ENCODE results near the gene COPZ2. TPM values are rescaled to one million over a fixed set of nuclear protein-coding genes. Genes with fewer than 3 reads are reported as not detected.

The COPZ2 gene
- total RNA-seq, 1 donor, result 121 TPM

DNA sequence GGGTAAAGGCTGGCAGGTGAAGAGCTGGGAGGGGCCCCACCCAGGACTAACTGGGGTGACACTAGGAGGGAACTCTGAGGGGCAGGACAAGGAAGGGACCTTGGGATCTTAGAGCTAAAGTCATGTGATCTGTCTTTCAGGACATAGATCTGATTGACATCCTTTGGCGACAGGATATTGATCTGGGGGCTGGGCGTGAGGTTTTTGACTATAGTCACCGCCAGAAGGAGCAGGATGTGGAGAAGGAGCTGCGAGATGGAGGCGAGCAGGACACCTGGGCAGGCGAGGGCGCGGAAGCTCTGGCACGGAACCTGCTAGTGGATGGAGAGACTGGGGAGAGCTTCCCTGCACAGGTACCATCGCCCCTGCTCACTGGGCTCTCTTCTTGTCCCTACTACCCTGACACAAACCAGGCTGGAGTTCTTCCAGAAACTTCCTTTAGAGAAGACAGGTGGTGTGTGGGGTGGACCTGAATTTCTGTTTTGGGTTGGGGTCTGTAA lies 18.7 kb upstream of the COPZ2 start:
- Histone ChIP-seq H3K27me3 (ENCODE audit: insufficient read depth, low read length) (no peaks in the 10 kb centered on the region), H3K4me3 (ENCODE audit: insufficient read depth, low read length) (no peak overlapping the region), H3K9me3 (ENCODE audit: low read depth, low read length) (no peaks in the 10 kb centered on the region), H2AFZ (ENCODE audit: low read length) (no peak overlapping the region), H3K36me3 (ENCODE audit: insufficient read depth, low read length) (peaks cover 55% of the 10 kb centered on the region), H3K4me2 (ENCODE audit: insufficient read depth, low read length) (no peak overlapping the region), H3K79me2 (ENCODE audit: insufficient read depth, low read length) (peaks cover 80% of the 10 kb centered on the region), H3K4me1 (ENCODE audit: insufficient read depth, low read length) (peaks cover 50% of the 10 kb centered on the region), H3K27ac (ENCODE audit: low read depth, low read length) (no peak overlapping the region), H4K20me1 (ENCODE audit: insufficient read depth, low read length) (peaks cover 45% of the 10 kb centered on the region)
- no peak for DNase-seq (ENCODE audit: insufficient read length, low spot score, missing footprints)
- TF ChIP-seq, protein P1, sequence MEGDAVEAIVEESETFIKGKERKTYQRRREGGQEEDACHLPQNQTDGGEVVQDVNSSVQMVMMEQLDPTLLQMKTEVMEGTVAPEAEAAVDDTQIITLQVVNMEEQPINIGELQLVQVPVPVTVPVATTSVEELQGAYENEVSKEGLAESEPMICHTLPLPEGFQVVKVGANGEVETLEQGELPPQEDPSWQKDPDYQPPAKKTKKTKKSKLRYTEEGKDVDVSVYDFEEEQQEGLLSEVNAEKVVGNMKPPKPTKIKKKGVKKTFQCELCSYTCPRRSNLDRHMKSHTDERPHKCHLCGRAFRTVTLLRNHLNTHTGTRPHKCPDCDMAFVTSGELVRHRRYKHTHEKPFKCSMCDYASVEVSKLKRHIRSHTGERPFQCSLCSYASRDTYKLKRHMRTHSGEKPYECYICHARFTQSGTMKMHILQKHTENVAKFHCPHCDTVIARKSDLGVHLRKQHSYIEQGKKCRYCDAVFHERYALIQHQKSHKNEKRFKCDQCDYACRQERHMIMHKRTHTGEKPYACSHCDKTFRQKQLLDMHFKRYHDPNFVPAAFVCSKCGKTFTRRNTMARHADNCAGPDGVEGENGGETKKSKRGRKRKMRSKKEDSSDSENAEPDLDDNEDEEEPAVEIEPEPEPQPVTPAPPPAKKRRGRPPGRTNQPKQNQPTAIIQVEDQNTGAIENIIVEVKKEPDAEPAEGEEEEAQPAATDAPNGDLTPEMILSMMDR (IDR thresholded peaks at IDR 0.05; ENCODE audit: extremely low read depth, low read depth, low read length), result no peak

DNA sequence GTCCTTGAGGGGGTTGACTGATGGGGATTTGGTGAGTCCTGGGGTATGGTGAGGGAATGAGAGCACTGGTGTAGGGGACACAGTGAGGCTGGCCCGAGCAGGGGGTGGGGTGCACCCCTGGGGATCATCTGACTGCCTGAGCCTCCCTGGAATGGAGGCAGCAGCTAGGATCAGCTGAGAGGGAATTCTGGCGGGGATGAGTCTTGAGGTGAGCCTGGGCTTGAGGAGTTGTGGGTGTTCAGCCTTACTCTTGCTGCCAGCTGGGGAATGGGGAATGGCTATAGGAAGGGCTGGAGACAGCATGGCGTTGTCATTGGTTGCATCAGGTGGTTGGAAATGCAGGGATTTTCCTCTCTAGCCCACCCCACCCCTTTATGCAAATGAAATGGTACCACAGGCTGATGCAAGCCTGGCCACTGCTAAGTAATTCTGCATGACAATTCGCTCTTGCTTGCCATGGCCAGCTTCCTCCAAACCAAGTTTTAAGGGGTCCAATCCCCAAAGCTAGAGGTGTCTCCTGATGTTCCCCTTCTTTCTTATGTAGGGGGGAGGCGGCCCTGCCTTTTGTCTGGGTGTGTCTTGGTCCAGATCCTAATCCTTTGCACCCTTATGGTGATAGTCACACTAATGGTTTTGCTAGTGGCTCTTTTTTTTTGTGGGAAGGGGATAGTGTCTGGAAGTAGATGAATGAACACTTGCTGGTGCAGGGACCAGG lies 18.1 kb upstream of the COPZ2 start:
- TF ChIP-seq, protein P1 (IDR thresholded peaks at IDR 0.05; ENCODE audit: extremely low read depth, low read depth, low read length), result no peak
- DNase-seq (ENCODE audit: insufficient read length, low spot score, missing footprints), result no peak
- H4K20me1 ChIP-seq (ENCODE audit: insufficient read depth, low read length), result peaks cover 51% of the 10 kb centered on the region

DNA sequence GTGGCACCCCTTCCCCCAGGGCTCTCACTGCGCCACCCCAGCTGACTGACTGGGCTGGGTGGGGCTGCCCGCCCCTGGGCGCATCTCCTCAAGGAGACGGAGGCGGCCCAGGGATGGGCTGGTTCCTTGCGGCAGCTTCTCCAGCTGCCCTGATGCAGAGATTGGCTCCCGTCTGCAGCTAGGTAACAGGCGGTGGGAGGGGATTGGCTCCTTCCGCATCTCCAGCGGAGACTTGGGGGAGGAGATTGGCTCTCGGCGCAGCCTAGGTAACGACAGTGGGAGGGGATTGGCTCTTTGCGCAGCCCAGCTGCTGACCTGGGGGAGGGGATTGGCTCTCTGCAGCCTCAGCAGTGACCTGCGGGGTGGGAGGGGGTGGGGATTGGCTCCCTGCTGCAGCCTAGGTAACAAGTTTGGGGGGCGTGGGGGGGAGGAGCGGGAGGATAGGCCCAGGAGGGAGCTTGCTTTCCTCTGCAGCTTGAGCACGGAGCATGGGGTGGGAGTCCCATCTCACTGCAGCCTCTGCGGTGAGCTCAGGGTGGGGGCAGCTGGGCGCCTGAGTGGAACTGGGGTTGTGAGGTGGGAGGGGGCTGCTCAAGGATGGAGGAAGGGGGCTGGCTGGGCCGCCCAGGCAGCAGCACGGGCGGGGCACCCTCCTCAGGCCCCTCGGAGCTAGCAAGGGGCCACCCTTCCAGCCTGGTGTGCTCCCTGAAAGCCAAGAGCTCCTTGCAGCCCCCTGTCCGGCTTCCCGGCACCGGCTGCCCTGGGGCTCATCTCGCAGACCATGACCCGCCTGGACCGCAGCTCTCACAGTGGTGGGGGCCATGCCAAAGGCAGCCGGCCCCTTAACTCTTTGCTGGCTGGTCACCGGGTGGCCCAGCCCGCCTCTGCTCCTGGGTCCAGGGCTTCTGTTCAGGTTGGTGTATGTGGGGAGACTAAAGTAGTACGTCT lies 16.9 kb upstream of the COPZ2 start:
- Histone ChIP-seq H3K36me3 (ENCODE audit: insufficient read depth, low read length) (peaks cover 52% of the 10 kb centered on the region), H3K4me3 (ENCODE audit: insufficient read depth, low read length) (peak overlapping the region; percentile 21), H3K4me2 (ENCODE audit: insufficient read depth, low read length) (peak overlapping the region; percentile 100), H4K20me1 (ENCODE audit: insufficient read depth, low read length) (peaks cover 54% of the 10 kb centered on the region), H3K4me1 (ENCODE audit: insufficient read depth, low read length) (peaks cover 57% of the 10 kb centered on the region), H3K27ac (ENCODE audit: low read depth, low read length) (peak overlapping the region; percentile 96), H3K79me2 (ENCODE audit: insufficient read depth, low read length) (peaks cover 84% of the 10 kb centered on the region), H3K9me3 (ENCODE audit: low read depth, low read length) (no peaks in the 10 kb centered on the region), H2AFZ (ENCODE audit: low read length) (no peak overlapping the region), H3K27me3 (ENCODE audit: insufficient read depth, low read length) (no peaks in the 10 kb centered on the region)
- TF ChIP-seq, protein P1 (IDR thresholded peaks at IDR 0.05; ENCODE audit: extremely low read depth, low read depth, low read length), result no peak
- peak; percentile 71 for DNase-seq (ENCODE audit: insufficient read length, low spot score, missing footprints)

More for the DNA sequence above, 18.1 kb upstream of the COPZ2 start:
- Histone ChIP-seq H2AFZ (ENCODE audit: low read length) (no peak overlapping the region), H3K4me2 (ENCODE audit: insufficient read depth, low read length) (peak overlapping the region; percentile 5), H3K4me3 (ENCODE audit: insufficient read depth, low read length) (no peak overlapping the region), H3K27ac (ENCODE audit: low read depth, low read length) (no peak overlapping the region), H3K4me1 (ENCODE audit: insufficient read depth, low read length) (peaks cover 51% of the 10 kb centered on the region), H3K79me2 (ENCODE audit: insufficient read depth, low read length) (peaks cover 84% of the 10 kb centered on the region), H3K36me3 (ENCODE audit: insufficient read depth, low read length) (peaks cover 60% of the 10 kb centered on the region), H3K9me3 (ENCODE audit: low read depth, low read length) (no peaks in the 10 kb centered on the region), H3K27me3 (ENCODE audit: insufficient read depth, low read length) (no peaks in the 10 kb centered on the region)

Data from osteoblast (primary cell).